ENCODE data around the gene VPS26A.

The VPS26A gene

DNA sequence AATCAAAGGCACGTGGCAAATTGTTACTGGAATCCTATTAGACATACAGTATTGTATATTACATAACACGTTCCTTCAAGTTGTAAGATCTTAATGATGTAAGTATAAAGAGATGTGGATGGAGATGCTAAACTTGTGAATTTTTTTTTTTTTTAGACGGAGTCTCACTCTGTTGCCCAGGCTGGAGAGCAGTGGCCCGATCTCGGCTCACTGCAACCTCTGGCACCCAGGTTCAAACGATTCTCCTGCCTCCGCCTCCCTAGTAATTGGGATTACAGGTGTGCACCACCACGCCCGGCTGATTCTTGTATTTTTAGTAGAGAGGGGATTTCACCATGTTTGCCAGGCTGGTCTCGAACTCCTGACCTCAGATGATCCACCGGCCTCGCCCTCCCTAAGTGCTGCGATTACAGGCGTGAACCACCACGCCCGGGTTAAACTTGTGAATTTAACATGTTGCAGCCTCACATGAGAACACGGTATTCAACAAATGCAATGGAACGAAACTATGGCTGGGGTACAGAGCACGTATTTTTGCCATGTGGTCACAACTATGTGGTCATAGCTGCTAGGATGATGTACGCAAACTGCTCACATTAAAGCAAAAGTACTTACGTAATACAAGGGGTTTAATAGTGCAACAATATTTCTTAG is 55.2 kb downstream of the VPS26A start:
- peak; percentile 24 for DNase-seq (ENCODE audit: low spot score)

- DNase-seq (ENCODE audit: low spot score): peak; percentile 87
Observed at GRCh38 chr10:69179743-69180524, 56.0 kb downstream of the VPS26A start, which contains the start of gene SUPV3L1. Gene SUPV3L1, plus strand, starts transcription at chr10:69180234. Its CDS starts 58 bp downstream, at chr10:69180292.

DNA sequence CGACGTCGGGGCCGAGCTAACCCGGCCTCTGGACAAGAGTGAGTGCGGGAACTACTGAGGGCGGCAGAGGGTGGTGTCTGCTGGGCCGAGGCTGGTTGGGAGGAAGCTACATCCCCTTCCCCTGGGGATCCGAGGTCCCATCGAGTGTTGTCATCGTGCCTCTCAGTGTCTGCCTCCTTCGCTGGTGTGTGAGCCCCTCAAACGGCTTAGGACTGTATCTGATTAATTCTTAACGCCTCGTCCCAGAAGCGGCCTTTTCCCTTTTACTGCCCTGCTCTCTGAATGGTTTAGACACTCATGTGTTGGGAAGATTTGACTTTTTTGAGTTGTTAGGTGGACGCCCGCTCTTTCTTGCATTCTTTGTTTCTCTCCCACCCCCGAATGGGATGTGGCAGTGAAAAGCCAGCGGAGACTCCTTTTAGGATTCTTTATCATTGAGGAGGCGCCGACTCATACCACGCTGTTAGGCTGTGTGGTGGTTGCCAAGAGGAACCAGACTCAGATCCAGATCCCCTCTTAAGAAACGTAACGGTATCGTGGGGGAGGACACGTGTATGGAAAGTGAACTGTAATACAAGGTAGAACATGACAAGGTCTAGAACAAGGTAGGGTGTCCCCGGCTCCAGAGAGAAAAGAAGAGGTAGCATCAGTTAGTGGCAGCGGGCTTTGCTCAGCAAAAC is 56.7 kb downstream of the VPS26A start:
- DNase-seq (ENCODE audit: low spot score): peak; percentile 46

DNA sequence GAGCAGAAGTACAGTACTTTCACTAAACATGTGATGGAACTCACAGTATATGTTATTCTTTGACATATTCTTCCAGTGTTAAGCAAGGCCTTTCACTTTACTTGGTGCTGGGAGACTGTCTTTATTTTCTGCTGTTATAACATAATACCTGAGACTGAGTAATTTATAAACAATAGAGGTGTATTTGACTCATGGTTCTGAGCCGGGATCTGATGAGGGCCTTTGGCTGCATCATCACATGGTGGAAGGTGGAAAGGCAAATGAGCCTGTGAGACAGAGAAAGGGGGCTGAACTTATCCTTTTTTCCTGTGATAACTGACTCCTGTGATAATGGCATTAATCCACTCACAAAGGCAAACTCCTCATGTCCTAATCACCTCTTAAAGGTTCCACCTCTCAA is 57.5 kb downstream of the VPS26A start:
- no peak for DNase-seq (ENCODE audit: low spot score)

GRCh38 chr10:69182005-69182404 is 58.0 kb downstream of the VPS26A start:
- no peak for DNase-seq (ENCODE audit: low spot score)

- no peak for DNase-seq (ENCODE audit: low spot score)
Observed at GRCh38 chr10:69186524-69186923, 62.5 kb downstream of the VPS26A start.

GRCh38 chr10:69201045-69201444 is 77.1 kb downstream of the VPS26A start:
- no peak for DNase-seq (ENCODE audit: low spot score)

DNA sequence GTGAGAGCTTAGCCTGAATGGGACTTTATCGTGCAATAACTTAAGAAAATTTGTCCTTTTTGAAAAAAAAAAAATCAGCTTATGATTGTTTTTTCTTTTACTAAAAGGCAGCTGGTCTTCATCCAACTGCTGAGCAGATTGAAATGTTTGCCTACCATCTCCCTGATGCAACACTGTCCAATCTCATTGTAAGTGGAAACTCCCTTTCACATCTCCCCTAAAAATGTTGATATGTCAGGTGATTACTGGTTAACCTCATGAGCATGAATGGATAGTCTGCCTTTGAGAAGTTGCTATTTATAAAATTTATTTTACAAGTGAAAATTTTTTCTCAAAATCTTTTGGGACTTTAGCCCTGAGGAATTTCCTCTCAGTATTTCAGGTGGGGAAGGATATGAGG is 78.4 kb downstream of the VPS26A start:
- DNase-seq (ENCODE audit: low spot score): no peak

DNA sequence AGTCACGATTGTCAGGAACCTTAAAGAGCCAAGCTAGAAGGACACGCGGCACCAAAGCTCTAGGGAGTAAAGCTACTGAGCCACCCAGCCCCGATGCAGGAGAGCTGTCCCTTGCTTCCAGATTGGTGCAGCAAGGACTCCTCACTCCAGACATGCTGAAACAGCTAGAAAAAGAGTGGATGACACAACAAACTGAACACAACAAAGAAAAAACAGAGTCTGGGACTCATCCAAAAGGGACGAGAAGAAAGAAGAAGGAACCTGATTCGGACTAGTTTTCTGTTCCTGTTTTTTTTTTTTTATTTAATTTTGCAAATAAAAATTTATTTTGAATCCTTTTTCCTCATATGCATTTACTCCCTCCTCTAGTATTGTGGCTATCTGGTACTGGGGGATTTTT is 84.8 kb downstream of the VPS26A start:
- DNase-seq (ENCODE audit: low spot score): no peak

DNA sequence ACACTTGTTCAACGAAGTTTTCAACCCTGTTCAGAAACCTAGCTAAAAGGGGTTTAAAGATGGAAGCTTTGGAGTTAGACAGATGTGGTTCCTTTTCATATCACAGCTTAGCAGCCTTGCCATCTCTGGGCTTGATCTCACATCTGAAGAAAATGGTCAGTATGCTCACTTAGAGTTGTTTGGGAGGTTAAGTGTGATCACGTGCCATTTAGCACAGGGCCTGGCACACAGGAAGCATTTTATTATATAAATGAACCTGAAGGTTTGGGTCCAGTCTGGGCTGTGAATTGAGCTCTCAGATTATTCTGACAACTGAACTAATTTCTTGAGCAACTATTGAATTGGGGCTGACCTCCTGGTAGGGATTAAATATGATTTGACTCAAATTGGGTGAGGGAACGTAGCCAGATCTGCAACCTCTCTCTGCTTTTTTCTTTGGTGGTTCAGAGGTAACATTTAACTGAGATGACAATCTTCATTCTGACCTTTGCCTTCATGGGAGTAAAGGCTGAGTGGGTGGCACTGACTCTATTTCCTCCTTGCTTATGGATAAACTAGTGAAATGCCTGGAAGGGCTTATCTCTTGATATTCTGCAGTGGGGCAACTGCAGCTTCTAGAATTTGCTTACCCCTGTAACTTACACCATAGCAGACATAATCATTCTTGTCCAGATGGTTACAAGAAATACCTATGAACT is 86.0 kb downstream of the VPS26A start:
- DNase-seq (ENCODE audit: low spot score): no peak

DNA sequence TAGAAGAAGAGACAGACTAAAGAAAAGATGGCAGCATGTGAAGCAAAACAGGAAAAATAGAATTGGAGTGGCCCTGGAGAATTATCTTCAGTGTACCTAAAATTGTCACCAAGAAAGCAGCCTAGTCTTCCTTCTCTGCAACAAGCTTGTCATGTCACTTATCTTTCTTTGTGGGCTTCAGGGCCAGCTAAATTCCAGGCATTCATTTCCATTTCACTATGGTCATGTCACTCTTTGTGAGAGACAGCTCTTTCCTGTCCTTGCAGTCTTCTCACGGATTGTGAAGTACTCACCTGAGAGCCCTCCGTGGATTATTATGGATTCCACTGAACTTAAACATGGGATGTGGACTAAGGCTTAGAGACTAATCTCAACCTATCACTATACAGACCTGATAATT is 87.1 kb downstream of the VPS26A start:
- DNase-seq (ENCODE audit: low spot score): no peak

- DNase-seq (ENCODE audit: low spot score): no peak
Observed at GRCh38 chr10:69211524-69211923, 87.5 kb downstream of the VPS26A start.

- no peak for DNase-seq (ENCODE audit: low spot score)
Observed at GRCh38 chr10:69213591-69214311, 89.8 kb downstream of the VPS26A start.

DNA sequence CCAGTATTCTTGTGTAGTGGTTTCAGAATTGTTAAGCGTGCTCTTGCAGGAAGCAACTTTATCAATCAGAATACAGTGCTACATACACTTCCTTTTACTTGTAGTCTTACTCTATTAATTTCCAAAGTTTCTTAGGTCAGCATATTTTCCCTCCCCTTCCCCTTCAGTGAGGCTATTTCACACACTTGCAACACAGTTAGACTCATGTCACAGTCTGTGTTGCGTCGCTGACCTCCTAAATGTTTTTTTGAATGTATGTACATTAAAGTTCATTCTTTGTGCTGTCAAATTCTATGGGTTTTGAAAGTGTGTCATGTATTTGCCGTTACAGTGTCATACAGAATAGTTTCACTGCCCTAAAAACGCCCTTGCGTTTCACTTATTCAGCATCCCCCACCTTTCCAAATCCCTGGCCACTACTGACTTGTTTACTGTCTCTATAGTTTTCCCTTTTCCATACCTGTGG is 90.7 kb downstream of the VPS26A start:
- DNase-seq (ENCODE audit: low spot score): no peak

GRCh38 chr10:69215405-69216171 is 91.6 kb downstream of the VPS26A start:
- DNase-seq (ENCODE audit: low spot score): no peak

DNA sequence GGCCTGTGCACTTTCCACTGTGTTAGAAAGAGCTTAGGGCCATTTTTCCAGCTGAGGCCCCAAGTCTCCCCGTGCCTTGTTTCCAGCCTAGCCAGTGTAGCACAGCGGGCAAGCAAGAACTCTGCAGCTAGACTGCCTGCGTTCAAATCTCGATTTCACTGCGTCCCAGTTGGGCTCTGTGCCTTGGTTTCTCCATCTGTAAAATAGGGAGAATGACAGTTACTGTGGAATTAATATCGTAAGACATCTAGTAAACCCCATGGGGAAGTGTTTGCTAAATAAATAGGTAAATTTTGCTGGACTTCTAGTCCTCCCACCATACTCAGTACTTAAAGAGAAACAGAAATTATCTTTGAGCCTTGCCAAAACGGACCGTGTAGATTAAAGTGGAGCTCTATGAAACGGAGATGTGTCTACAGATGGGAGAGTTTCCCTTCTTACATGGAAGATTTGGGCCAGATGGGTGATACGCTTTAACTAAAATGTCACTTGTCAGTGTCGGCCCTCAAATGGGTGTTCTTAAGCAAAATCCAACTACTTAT is 92.7 kb downstream of the VPS26A start:
- no peak for DNase-seq (ENCODE audit: low spot score)

GRCh38 chr10:69217119-69217754 is 93.3 kb downstream of the VPS26A start:
- peak; percentile 43 for DNase-seq (ENCODE audit: low spot score)

DNA sequence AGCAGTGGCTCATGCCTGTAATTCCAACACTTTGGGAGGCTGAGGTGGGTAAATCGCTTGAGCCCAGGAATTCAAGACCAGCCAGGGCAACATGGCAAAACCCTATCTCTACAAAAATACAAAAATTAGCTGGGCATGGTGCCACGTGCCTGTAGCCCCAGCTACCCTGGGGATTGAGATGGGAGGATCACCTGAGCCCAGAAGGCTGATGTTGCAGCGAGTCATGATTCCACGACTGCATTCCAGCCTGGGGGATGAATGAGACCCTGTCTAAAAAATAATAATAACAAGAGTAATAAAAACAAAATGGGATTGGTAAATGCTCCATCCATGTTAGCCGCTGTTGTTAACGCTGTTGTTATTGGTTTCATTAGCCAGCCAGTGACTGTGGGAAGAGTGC is 94.9 kb downstream of the VPS26A start:
- no peak for DNase-seq (ENCODE audit: low spot score)

DNA sequence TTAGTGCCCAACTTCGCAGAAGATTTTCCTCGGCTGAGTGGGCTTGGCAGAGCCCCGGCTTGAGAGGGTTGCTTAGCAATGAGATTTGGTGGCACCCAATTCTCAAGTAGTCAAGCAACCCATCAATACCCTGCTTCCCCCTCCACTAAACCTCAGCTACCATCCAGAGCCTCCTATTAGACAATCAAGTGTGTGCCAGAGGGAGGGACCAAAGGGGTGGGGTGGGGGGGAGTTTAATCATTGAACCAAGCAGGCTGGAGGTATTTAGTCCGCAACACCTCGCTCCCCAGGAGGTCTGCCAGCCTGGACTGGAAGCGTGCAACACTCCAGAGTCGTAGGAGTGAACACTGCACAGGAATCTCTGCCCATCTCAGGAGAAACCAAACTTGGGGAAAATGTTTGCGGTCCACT is 96.1 kb downstream of the VPS26A start, which contains the start of gene HKDC1:
TSS of gene HKDC1 (plus strand) at position 292 of the 411 bp plus-strand sequence. CDS start at position 396, 104 bp downstream.
- no peak for DNase-seq (ENCODE audit: low spot score)

DNA sequence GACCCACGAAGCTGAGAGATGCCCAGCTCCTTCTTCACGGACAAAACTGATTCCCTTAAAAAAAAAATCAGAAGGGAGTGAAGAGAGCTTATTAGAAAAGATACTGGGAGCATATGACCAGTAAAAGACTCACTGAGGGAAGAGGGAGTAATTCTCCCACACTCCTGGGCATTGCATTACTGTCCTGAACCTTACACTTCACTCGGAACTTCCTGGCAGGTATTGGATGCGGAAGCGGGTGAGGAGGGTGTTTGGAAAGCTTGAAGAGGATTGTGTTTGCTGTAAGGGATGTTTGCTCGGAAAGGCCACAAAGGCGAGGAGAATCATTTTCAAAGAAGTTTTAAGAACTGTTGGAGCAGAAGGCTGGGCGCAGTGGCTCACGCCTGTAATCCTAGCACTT is 96.5 kb downstream of the VPS26A start:
- DNase-seq (ENCODE audit: low spot score): no peak

All from D341Med (cell line).